ENCODE data around the gene ALOX15.

The ALOX15 gene

GRCh38 chr17:4588898-4589625 is 52.4 kb downstream of the ALOX15 start:
- in situ Hi-C loops (cut with HindIII; ENCODE audit: low sequenced_read_pairs): no loop called here
- no peak for DNase-seq (ENCODE audit: low read depth, low spot score)
- no peak for TF ChIP-seq CTCF (IDR thresholded peaks at IDR 0.05; ENCODE audit: low read depth, low read length)
- no peak overlapping the region for H3K4me3 ChIP-seq (ENCODE audit: low read depth, low read length)

GRCh38 chr17:4588391-4588790 is 53.1 kb downstream of the ALOX15 start:
- H3K4me3 ChIP-seq (ENCODE audit: low read depth, low read length): no peak overlapping the region
- DNase-seq (ENCODE audit: low read depth, low spot score): no peak
- no peak for TF ChIP-seq CTCF (IDR thresholded peaks at IDR 0.05; ENCODE audit: low read depth, low read length)
- in situ Hi-C loops (cut with HindIII; ENCODE audit: low sequenced_read_pairs): no loop called here

GRCh38 chr17:4587803-4588202 is 53.7 kb downstream of the ALOX15 start:
- in situ Hi-C loops (cut with HindIII; ENCODE audit: low sequenced_read_pairs): no loop called here
- TF ChIP-seq CTCF (IDR thresholded peaks at IDR 0.05; ENCODE audit: low read depth, low read length): no peak
- DNase-seq (ENCODE audit: low read depth, low spot score): no peak
- no peak overlapping the region for H3K4me3 ChIP-seq (ENCODE audit: low read depth, low read length)

- no peak for DNase-seq (ENCODE audit: low read depth, low spot score)
- in situ Hi-C loops (cut with HindIII; ENCODE audit: low sequenced_read_pairs): no loop called here
- TF ChIP-seq CTCF (IDR thresholded peaks at IDR 0.05; ENCODE audit: low read depth, low read length): no peak
- H3K4me3 ChIP-seq (ENCODE audit: low read depth, low read length): no peak overlapping the region
These were observed 54.3 kb downstream of the ALOX15 start for GRCh38 chr17:4587195-4587594.

- in situ Hi-C loops (cut with HindIII; ENCODE audit: low sequenced_read_pairs): no loop called here
- DNase-seq (ENCODE audit: low read depth, low spot score): no peak
- TF ChIP-seq CTCF (IDR thresholded peaks at IDR 0.05; ENCODE audit: low read depth, low read length): no peak
- H3K4me3 ChIP-seq (ENCODE audit: low read depth, low read length): no peak overlapping the region
These were observed 55.4 kb downstream of the ALOX15 start for GRCh38 chr17:4586043-4586442.

GRCh38 chr17:4585638-4585994 is 55.9 kb downstream of the ALOX15 start:
- no peak for DNase-seq (ENCODE audit: low read depth, low spot score)
- no peak for TF ChIP-seq CTCF (IDR thresholded peaks at IDR 0.05; ENCODE audit: low read depth, low read length)
- no peak overlapping the region for H3K4me3 ChIP-seq (ENCODE audit: low read depth, low read length)
- in situ Hi-C loops (cut with HindIII; ENCODE audit: low sequenced_read_pairs): no loop called here
